Duodenal mucosa (tissue), 2 donors: ENCODE measurements around the gene L3MBTL1.

Source experiments
- H3K27ac ChIP-seq: one replicate; pipeline ENCODE4 v1.7.0; 2013; ENCODE audit warnings: low read depth, low read length
- H3K27me3 ChIP-seq, 2 donors: one replicate each; pipeline ENCODE4 v1.7.0; 2013; ENCODE audit warnings: low read length in 2 of 2, control low read depth in 1 of 2; ENCODE audit not compliant: insufficient read depth in 2 of 2, control insufficient read depth in 1 of 2
- H3K36me3 ChIP-seq, 2 donors: one replicate each; pipeline ENCODE4 v1.7.0; 2013; ENCODE audit warnings: low read length in 2 of 2, control low read depth in 1 of 2; ENCODE audit not compliant: insufficient read depth in 2 of 2, control insufficient read depth in 1 of 2
- H3K4me1 ChIP-seq, 2 donors: one replicate each; pipeline ENCODE4 v1.7.0; 2013; ENCODE audit warnings: low read length in 2 of 2, control low read depth in 1 of 2; ENCODE audit not compliant: insufficient read depth in 2 of 2, control insufficient read depth in 1 of 2
- H3K4me3 ChIP-seq, 2 donors: one replicate each; pipeline ENCODE4 v1.7.0; 2013; ENCODE audit warnings: low read length in 2 of 2, low read depth in 1 of 2
- H3K9ac ChIP-seq, 2 donors: one replicate each; pipeline ENCODE4 v1.7.0; 2013; ENCODE audit warnings: low read length in 2 of 2, low read depth in 1 of 2
- H3K9me3 ChIP-seq, 2 donors: one replicate each; pipeline ENCODE4 v1.7.0; 2013; ENCODE audit warnings: low read length in 2 of 2, control low read depth in 1 of 2; ENCODE audit not compliant: control insufficient read depth in 1 of 2

The L3MBTL1 gene

GRCh38 chr20:43520074-43520630, 12.7 kb downstream of the L3MBTL1 start:
- Histone ChIP-seq H3K27ac (no peak overlapping the region), H3K36me3 (no peaks in the 10 kb centered on the region), H3K9me3 (no peaks in the 10 kb centered on the region), H3K4me1 (peaks cover 0 to 4% of the 10 kb centered on the region in 2 donors), H3K27me3 (no peaks in the 10 kb centered on the region), H3K4me3 (no peak overlapping the region), H3K9ac (no peak overlapping the region)

GRCh38 chr20:43525021-43525420, 17.5 kb downstream of the L3MBTL1 start:
- H3K9ac ChIP-seq: no peak overlapping the region
- no peaks in the 10 kb centered on the region for H3K27me3 ChIP-seq
- H3K4me1 ChIP-seq: peaks cover under 1 to 1% of the 10 kb centered on the region in 2 donors
- peaks cover 0 to 4% of the 10 kb centered on the region in 2 donors for H3K36me3 ChIP-seq
- no peak overlapping the region for H3K4me3 ChIP-seq
- H3K27ac ChIP-seq: no peak overlapping the region
- H3K9me3 ChIP-seq: no peaks in the 10 kb centered on the region

GRCh38 chr20:43528258-43528875, 20.9 kb downstream of the L3MBTL1 start:
- Histone ChIP-seq H3K27ac (no peak overlapping the region), H3K4me3 (no peak overlapping the region), H3K9me3 (no peaks in the 10 kb centered on the region), H3K4me1 (peaks cover 14 to 15% of the 10 kb centered on the region in 2 donors), H3K36me3 (peaks cover 0 to 4% of the 10 kb centered on the region in 2 donors), H3K9ac (no peak overlapping the region), H3K27me3 (no peaks in the 10 kb centered on the region)

GRCh38 chr20:43529051-43529450, 21.6 kb downstream of the L3MBTL1 start:
- Histone ChIP-seq H3K36me3 (peaks cover 0 to 4% of the 10 kb centered on the region in 2 donors), H3K9me3 (no peaks in the 10 kb centered on the region)

GRCh38 chr20:43529457-43530153, 22.1 kb downstream of the L3MBTL1 start:
- H3K9me3 ChIP-seq: no peaks in the 10 kb centered on the region
- no peak overlapping the region for H3K4me3 ChIP-seq
- H3K36me3 ChIP-seq: peaks cover 0 to 4% of the 10 kb centered on the region in 2 donors
- peaks cover 14 to 15% of the 10 kb centered on the region in 2 donors for H3K4me1 ChIP-seq
- no peaks in the 10 kb centered on the region for H3K27me3 ChIP-seq
- no peak overlapping the region for H3K9ac ChIP-seq
- H3K27ac ChIP-seq: no peak overlapping the region

More at GRCh38 chr20:43529051-43529450, 21.6 kb downstream of the L3MBTL1 start:
- Histone ChIP-seq H3K4me1 (peaks cover 14 to 15% of the 10 kb centered on the region in 2 donors), H3K4me3 (no peak overlapping the region), H3K27me3 (no peaks in the 10 kb centered on the region), H3K27ac (no peak overlapping the region), H3K9ac (no peak overlapping the region)

- Histone ChIP-seq H3K4me3 (no peak overlapping the region), H3K36me3 (peaks cover 0 to 4% of the 10 kb centered on the region in 2 donors), H3K27ac (no peak overlapping the region), H3K4me1 (peaks cover 14 to 15% of the 10 kb centered on the region in 2 donors), H3K9me3 (no peaks in the 10 kb centered on the region), H3K27me3 (no peaks in the 10 kb centered on the region), H3K9ac (no peak overlapping the region)
These were observed 23.0 kb downstream of the L3MBTL1 start for GRCh38 chr20:43530321-43531090.

GRCh38 chr20:43531091-43531443, 23.6 kb downstream of the L3MBTL1 start:
- no peak overlapping the region for H3K9ac ChIP-seq
- no peak overlapping the region for H3K4me3 ChIP-seq
- H3K27me3 ChIP-seq: no peaks in the 10 kb centered on the region
- no peaks in the 10 kb centered on the region for H3K9me3 ChIP-seq
- H3K4me1 ChIP-seq: peaks cover 14 to 15% of the 10 kb centered on the region in 2 donors
- no peak overlapping the region for H3K27ac ChIP-seq
- H3K36me3 ChIP-seq: peaks cover 2 to 4% of the 10 kb centered on the region in 2 donors

- H3K36me3 ChIP-seq: peaks cover 4 to 6% of the 10 kb centered on the region in 2 donors
- H3K4me3 ChIP-seq: no peak overlapping the region
- H3K9me3 ChIP-seq: no peaks in the 10 kb centered on the region
- no peaks in the 10 kb centered on the region for H3K27me3 ChIP-seq
- no peak overlapping the region for H3K9ac ChIP-seq
- peaks cover 14 to 15% of the 10 kb centered on the region in 2 donors for H3K4me1 ChIP-seq
- no peak overlapping the region for H3K27ac ChIP-seq
These were observed 25.0 kb downstream of the L3MBTL1 start for GRCh38 chr20:43532416-43533055.

- Histone ChIP-seq H3K27me3 (no peaks in the 10 kb centered on the region), H3K9me3 (no peaks in the 10 kb centered on the region), H3K9ac (no peak overlapping the region), H3K4me1 (peaks cover 14 to 15% of the 10 kb centered on the region in 2 donors), H3K4me3 (no peak overlapping the region), H3K36me3 (peaks cover 4 to 6% of the 10 kb centered on the region in 2 donors), H3K27ac (no peak overlapping the region)
These were observed 25.6 kb downstream of the L3MBTL1 start for GRCh38 chr20:43533060-43533459.
